Measurements from ENCODE around the gene KCNJ9. TPM values are rescaled to one million over a fixed set of nuclear protein-coding genes. Genes with fewer than 3 reads are reported as not detected.
"Not testable (repeated sequence)": the region's sequence is repeated elsewhere in the genome, so short reads cannot be mapped to it uniquely, and the experiment has no call there.

KCNJ9 gene
- total RNA-seq, 2 experiments from 2014 or later, result not detected

GRCh38 chr1:160047111-160047991 lies 34.0 kb upstream of the KCNJ9 start:
- no peaks in the 10 kb centered on the region for H3K9me3 ChIP-seq (ENCODE audit: control insufficient read depth in 1 of 2, insufficient read depth in 1 of 2, low read length in 2 of 2)
- ChIA-PET CTCF (interaction anchor here (0.9 to 2.7 kb wide), 6 partner anchors 12 to 39 kb away, joined by 3 to 21 read pairs (median 5); partner anchors contain the start of genes KCNJ10 and PIGM), POLR2A (interaction anchor here (1.0 to 1.7 kb wide), 5 partner anchors 15 to 214 kb away, joined by 3 to 5 read pairs (median 4); partner anchors contain the start of gene PIGM)
- DNase-seq (no peak), ATAC-seq (ENCODE audit: poor library complexity) (no peak)
- H3K4me1 ChIP-seq (ENCODE audit: insufficient read depth, low read length), result peaks cover 10% of the 10 kb centered on the region
- no peaks in the 10 kb centered on the region for H3K9me3 Mint-ChIP-seq
- no peaks in the 10 kb centered on the region for H3K36me3 Mint-ChIP-seq (ENCODE audit: low read depth)
- peak overlapping the region; percentile 75 for H3K4me3 Mint-ChIP-seq
- peak overlapping the region; percentile 34 for H3K4me3 ChIP-seq (ENCODE audit: low read length)
- intact Hi-C loops (cut with DNase I, micrococcal nuclease), result loop anchor here in 1 of 2 experiments (2.0 kb wide), 1 partner anchor 37 kb away; no protein-coding TSS in a partner anchor
- peaks cover 11% of the 10 kb centered on the region for H3K4me1 Mint-ChIP-seq (ENCODE audit: low read depth)
- H3K27ac Mint-ChIP-seq, result no peak overlapping the region
- H3K36me3 ChIP-seq (ENCODE audit: insufficient read depth, low read length), result no peaks in the 10 kb centered on the region
- H3K27ac ChIP-seq (ENCODE audit: low read depth in 1 of 2, low read length in 2 of 2), result no peak overlapping the region
- no peak for TF ChIP-seq CTCF (IDR thresholded peaks at IDR 0.05)
- peaks cover 36% of the 10 kb centered on the region for H3K27me3 Mint-ChIP-seq
- H3K27me3 ChIP-seq (ENCODE audit: control insufficient read depth in 1 of 2, insufficient read depth in 2 of 2, low read length in 2 of 2), result peaks cover 0 to 3% of the 10 kb centered on the region in 2 experiments

- ATAC-seq (ENCODE audit: poor library complexity), result no peak
- no peak for DNase-seq
- peaks cover 10% of the 10 kb centered on the region for H3K4me1 ChIP-seq (ENCODE audit: insufficient read depth, low read length)
- Mint-ChIP-seq H3K27me3 (peaks cover 38% of the 10 kb centered on the region), H3K9me3 (no peaks in the 10 kb centered on the region), H3K36me3 (ENCODE audit: low read depth) (no peaks in the 10 kb centered on the region), H3K4me1 (ENCODE audit: low read depth) (peaks cover 11% of the 10 kb centered on the region), H3K4me3 (no peak overlapping the region), H3K27ac (no peak overlapping the region)
- TF ChIP-seq CTCF (IDR thresholded peaks at IDR 0.05), result no peak
- ChIA-PET CTCF (no interaction called here), POLR2A (no interaction called here)
- no peak overlapping the region for H3K27ac ChIP-seq (ENCODE audit: low read depth in 1 of 2, low read length in 2 of 2)
- intact Hi-C loops (cut with DNase I, micrococcal nuclease), result loop anchor here in 1 of 2 experiments (1.0 kb wide), 1 partner anchor 31 kb away; no protein-coding TSS in a partner anchor
- H3K4me3 ChIP-seq (ENCODE audit: low read length), result no peak overlapping the region
- H3K9me3 ChIP-seq (ENCODE audit: control insufficient read depth in 1 of 2, insufficient read depth in 1 of 2, low read length in 2 of 2), result no peaks in the 10 kb centered on the region
- peaks cover 0 to 11% of the 10 kb centered on the region in 2 experiments for H3K27me3 ChIP-seq (ENCODE audit: control insufficient read depth in 1 of 2, insufficient read depth in 2 of 2, low read length in 2 of 2)
- H3K36me3 ChIP-seq (ENCODE audit: insufficient read depth, low read length), result no peaks in the 10 kb centered on the region
Measured at GRCh38 chr1:160048335-160048734, 33.0 kb upstream of the KCNJ9 start.

GRCh38 chr1:160049101-160049500 lies 32.2 kb upstream of the KCNJ9 start:
- CTCF ChIA-PET, result no interaction called here
- H3K27ac ChIP-seq (ENCODE audit: low read depth in 1 of 2, low read length in 2 of 2), result no peak overlapping the region
- Mint-ChIP-seq H3K4me1 (ENCODE audit: low read depth) (peaks cover 11% of the 10 kb centered on the region), H3K27me3 (peaks cover 39% of the 10 kb centered on the region), H3K4me3 (no peak overlapping the region), H3K9me3 (no peaks in the 10 kb centered on the region), H3K36me3 (ENCODE audit: low read depth) (no peaks in the 10 kb centered on the region), H3K27ac (no peak overlapping the region)
- TF ChIP-seq CTCF (IDR thresholded peaks at IDR 0.05), result no peak
- H3K4me3 ChIP-seq (ENCODE audit: low read length), result no peak overlapping the region
- intact Hi-C loops (cut with DNase I, micrococcal nuclease), result no loop called here
- no peaks in the 10 kb centered on the region for H3K9me3 ChIP-seq (ENCODE audit: control insufficient read depth in 1 of 2, insufficient read depth in 1 of 2, low read length in 2 of 2)
- DNase-seq (no peak), ATAC-seq (ENCODE audit: poor library complexity) (no peak)
- no peaks in the 10 kb centered on the region for H3K36me3 ChIP-seq (ENCODE audit: insufficient read depth, low read length)
- POLR2A ChIA-PET, result no interaction called here
- H3K27me3 ChIP-seq (ENCODE audit: control insufficient read depth in 1 of 2, insufficient read depth in 2 of 2, low read length in 2 of 2), result peaks cover 6 to 11% of the 10 kb centered on the region in 2 experiments
- peaks cover 10% of the 10 kb centered on the region for H3K4me1 ChIP-seq (ENCODE audit: insufficient read depth, low read length)

- CTCF ChIA-PET, result interaction anchor here (1.0 kb wide), 1 partner anchor 18 kb away, joined by 3 read pairs; no protein-coding TSS in a partner anchor
- H3K27me3 Mint-ChIP-seq, result peaks cover 41% of the 10 kb centered on the region
- ATAC-seq (ENCODE audit: poor library complexity); intact Hi-C loops (cut with DNase I, micrococcal nuclease); POLR2A ChIA-PET; H3K27ac ChIP-seq (ENCODE audit: low read depth in 1 of 2, low read length in 2 of 2); H3K4me1 ChIP-seq (ENCODE audit: insufficient read depth, low read length); H3K4me3 ChIP-seq (ENCODE audit: low read length); DNase-seq; H3K36me3 ChIP-seq (ENCODE audit: insufficient read depth, low read length); H3K9me3 Mint-ChIP-seq; H3K4me3 Mint-ChIP-seq; H3K36me3 Mint-ChIP-seq (ENCODE audit: low read depth); H3K9me3 ChIP-seq (ENCODE audit: control insufficient read depth in 1 of 2, insufficient read depth in 1 of 2, low read length in 2 of 2); H3K27ac Mint-ChIP-seq: not testable (repeated sequence)
- peaks cover 8 to 11% of the 10 kb centered on the region in 2 experiments for H3K27me3 ChIP-seq (ENCODE audit: control insufficient read depth in 1 of 2, insufficient read depth in 2 of 2, low read length in 2 of 2)
- peaks cover 11% of the 10 kb centered on the region for H3K4me1 Mint-ChIP-seq (ENCODE audit: low read depth)
Measured at GRCh38 chr1:160050182-160050581, 31.2 kb upstream of the KCNJ9 start.
